ENCODE measurements around the gene OR1J1.

The OR1J1 gene

DNA sequence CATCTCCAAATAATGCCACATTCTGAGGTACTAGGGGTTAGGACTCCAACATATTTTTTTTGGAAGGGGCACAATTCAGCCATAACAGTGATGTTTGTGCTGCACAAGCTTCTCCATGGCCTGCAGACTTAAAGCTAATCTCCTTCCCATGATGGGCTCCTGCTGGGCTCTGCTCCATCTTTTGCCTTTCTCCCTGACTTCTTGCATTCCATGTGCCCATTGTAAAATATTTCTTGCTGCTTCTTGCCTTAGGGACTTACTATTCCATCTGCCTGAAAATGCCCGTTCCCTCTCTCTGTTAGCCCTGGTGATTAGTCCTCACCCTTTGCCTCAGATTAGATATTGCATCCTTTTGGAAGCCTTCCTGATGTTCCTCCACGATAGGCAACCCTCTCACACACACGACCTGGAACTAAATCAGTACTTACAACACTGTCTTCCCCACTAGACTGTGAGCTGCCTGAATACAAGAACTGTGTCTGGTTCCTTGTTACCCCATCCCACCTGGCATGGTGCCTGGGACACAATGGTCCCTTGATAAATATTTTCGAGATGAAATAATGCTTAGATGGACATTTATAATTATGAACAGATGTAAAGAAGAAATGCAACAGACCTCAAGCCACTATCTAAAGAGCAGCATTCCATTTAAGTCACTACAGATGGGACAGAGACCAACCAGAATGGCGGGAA, 33.5 kb downstream of the OR1J1 start:
- no peak for DNase-seq

DNA sequence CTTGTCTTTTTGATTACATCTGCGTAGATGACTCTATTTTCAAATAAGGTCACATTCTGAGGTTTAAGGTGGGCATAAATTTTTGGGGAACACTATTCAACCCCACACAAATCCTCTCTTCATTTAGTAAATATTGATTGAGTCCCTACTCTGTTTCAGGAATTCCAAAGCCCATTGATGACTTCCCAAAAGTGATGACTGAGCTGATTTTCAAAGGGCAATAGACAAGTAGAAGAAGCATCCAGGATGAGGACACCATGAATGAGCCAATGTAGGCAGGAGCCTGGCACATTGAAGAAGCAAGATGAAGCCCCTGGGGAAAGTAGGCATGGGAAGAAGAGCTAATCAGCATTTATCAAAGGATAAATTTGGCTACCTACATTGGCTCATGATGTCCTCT, 35.2 kb downstream of the OR1J1 start:
- DNase-seq: no peak
